ENCODE data around the gene NFS1.

NFS1 gene

GRCh38 chr20:35620818-35621559 lies 78.2 kb downstream of the NFS1 start:
- DNase-seq, result no peak
- Mint-ChIP-seq H3K27ac (no peak overlapping the region), H3K27me3 (peaks cover 23% of the 10 kb centered on the region), H3K9me3 (no peaks in the 10 kb centered on the region), H3K4me1 (peaks cover 35% of the 10 kb centered on the region), H3K4me3 (no peak overlapping the region), H3K36me3 (peaks cover 18% of the 10 kb centered on the region)
- CTCF ChIA-PET, result interaction anchor here (0.9 to 2.9 kb wide), 4 partner anchors 8 to 19 kb away, joined by 3 to 12 read pairs (median 8); no protein-coding TSS in a partner anchor

GRCh38 chr20:35619196-35620095 lies 79.7 kb downstream of the NFS1 start:
- Mint-ChIP-seq H3K4me1 (peaks cover 42% of the 10 kb centered on the region), H3K27ac (peak overlapping the region; percentile 55), H3K27me3 (peaks cover 23% of the 10 kb centered on the region), H3K4me3 (peak overlapping the region; percentile 84), H3K36me3 (peaks cover 10% of the 10 kb centered on the region), H3K9me3 (no peaks in the 10 kb centered on the region)
- peak; percentile 80 for DNase-seq
- CTCF ChIA-PET, result interaction anchor here (0.7 to 2.9 kb wide), 17 partner anchors 10 to 335 kb away, joined by 3 to 12 read pairs (median 4); partner anchors contain the start of gene SCAND1

DNA sequence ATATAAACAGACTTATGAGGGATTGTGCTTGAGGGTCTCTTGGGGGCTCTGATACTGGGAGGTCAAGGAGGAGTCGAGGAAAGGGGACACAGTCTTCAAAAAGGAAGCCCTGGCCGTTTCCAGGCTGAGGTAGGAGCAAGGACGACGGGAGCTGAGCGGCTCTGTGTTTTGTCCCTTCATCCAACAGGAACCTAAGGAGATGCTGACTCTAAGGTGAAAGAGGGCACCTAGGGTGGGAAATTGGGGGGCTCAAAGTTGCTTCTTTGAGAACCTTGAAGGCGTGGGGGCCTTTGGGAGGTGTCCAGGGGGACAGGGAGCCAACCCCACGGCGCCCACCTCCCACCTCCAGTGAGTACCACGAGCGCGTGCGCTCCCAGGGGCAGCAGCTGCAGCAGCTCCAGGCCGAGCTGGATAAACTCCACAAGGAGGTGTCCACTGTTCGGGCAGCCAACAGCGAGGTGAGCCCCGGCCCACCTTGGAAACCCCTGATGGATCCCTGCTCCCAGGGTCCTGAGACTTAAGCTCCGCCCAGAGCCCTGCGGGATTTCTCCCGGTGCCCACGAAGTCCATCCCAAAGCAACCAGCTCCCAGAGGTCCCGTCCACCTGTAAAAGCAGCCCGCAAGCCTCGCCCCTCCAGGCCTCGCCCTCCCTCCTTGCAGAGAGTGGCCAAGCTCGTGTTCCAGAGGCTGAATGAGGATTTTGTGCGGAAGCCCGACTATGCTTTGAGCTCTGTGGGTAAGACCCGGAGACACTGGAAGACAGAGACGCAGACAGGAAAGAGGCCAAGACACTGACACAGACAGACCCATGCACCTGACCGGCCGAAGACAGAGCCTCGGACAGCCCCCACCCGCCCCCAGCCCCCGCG lies 80.7 kb downstream of the NFS1 start:
- Mint-ChIP-seq H3K27ac (peak overlapping the region; percentile 69), H3K9me3 (no peaks in the 10 kb centered on the region), H3K27me3 (peaks cover 27% of the 10 kb centered on the region), H3K36me3 (peaks cover 10% of the 10 kb centered on the region), H3K4me1 (peaks cover 42% of the 10 kb centered on the region), H3K4me3 (peak overlapping the region; percentile 84)
- peak; percentile 43 for DNase-seq
- CTCF ChIA-PET, result interaction anchor here (0.9 to 2.9 kb wide), 15 partner anchors 11 to 336 kb away, joined by 3 to 12 read pairs (median 4); partner anchors contain the start of gene SCAND1

Data from activated naive CD4-positive, alpha-beta T cell treated with anti-CD3 and anti-CD28 coated beads, Interleukin-2, amount 10 ng/mL, durations not matched to agents 7 days and 5 days (primary cell).